NCI-H2081 treated with DMSO at 0.1 percent for 48 hours (cell line): Measurements from ENCODE around the gene KCNAB1.
A peak's percentile ranks its signal among the peaks of the same experiment; 100 is the strongest.
"Not testable (repeated sequence)": the region's sequence is repeated elsewhere in the genome, so short reads cannot be mapped to it uniquely, and the experiment has no call there.

Experiments used
- DNase-seq: peaks from one replicate; lab custom pipeline; 2025; lab: John Stamatoyannopoulos, UW

The KCNAB1 gene

GRCh38 chr3:156222381-156222780 is 102.0 kb downstream of the KCNAB1 start:
- DNase-seq = not testable (repeated sequence)

- not testable (repeated sequence) for DNase-seq
These were observed 103.7 kb downstream of the KCNAB1 start for GRCh38 chr3:156224046-156224445.

GRCh38 chr3:156226676-156227420 is 106.5 kb downstream of the KCNAB1 start:
- no peak for DNase-seq

- no peak for DNase-seq
These were observed 107.3 kb downstream of the KCNAB1 start for GRCh38 chr3:156227704-156228103.

GRCh38 chr3:156230278-156230900 is 110.0 kb downstream of the KCNAB1 start:
- DNase-seq = peak; percentile 76

- DNase-seq = not testable (repeated sequence)
These were observed 110.8 kb downstream of the KCNAB1 start for GRCh38 chr3:156231221-156231620.

- DNase-seq = no peak
These were observed 113.5 kb downstream of the KCNAB1 start for GRCh38 chr3:156233876-156234275.

GRCh38 chr3:156236556-156237260 is 116.3 kb downstream of the KCNAB1 start:
- peak; percentile 94 for DNase-seq

- DNase-seq = no peak
These were observed 120.3 kb downstream of the KCNAB1 start for GRCh38 chr3:156240642-156241041.

GRCh38 chr3:156246961-156247725 is 126.8 kb downstream of the KCNAB1 start:
- no peak for DNase-seq

GRCh38 chr3:156250550-156250949 is 130.2 kb downstream of the KCNAB1 start:
- DNase-seq = no peak

- no peak for DNase-seq
These were observed 131.0 kb downstream of the KCNAB1 start for GRCh38 chr3:156251424-156251823.

- DNase-seq = no peak
These were observed 132.3 kb downstream of the KCNAB1 start for GRCh38 chr3:156252656-156253055.

GRCh38 chr3:156253150-156253549 is 132.8 kb downstream of the KCNAB1 start:
- no peak for DNase-seq

- no peak for DNase-seq
These were observed 135.9 kb downstream of the KCNAB1 start for GRCh38 chr3:156256256-156256655.

- DNase-seq = no peak
These were observed 136.6 kb downstream of the KCNAB1 start for GRCh38 chr3:156256945-156257344.

GRCh38 chr3:156258301-156258700 is 137.9 kb downstream of the KCNAB1 start:
- no peak for DNase-seq

GRCh38 chr3:156259896-156260295 is 139.5 kb downstream of the KCNAB1 start:
- no peak for DNase-seq

GRCh38 chr3:156260331-156260730 is 140.0 kb downstream of the KCNAB1 start:
- DNase-seq = no peak

- DNase-seq = no peak
These were observed 144.4 kb downstream of the KCNAB1 start for GRCh38 chr3:156264771-156265170.

- DNase-seq = no peak
These were observed 151.1 kb downstream of the KCNAB1 start for GRCh38 chr3:156271508-156271907.
